ENCODE results near the gene UBA6.

Gene UBA6

GRCh38 chr4:67678612-67679011 lies 22.3 kb downstream of the UBA6 start:
- no peak for TF ChIP-seq EZH2phosphoT487 (IDR thresholded peaks at IDR 0.05; ENCODE audit: borderline replicate concordance, low read length)
- TF ChIP-seq, protein P1, sequence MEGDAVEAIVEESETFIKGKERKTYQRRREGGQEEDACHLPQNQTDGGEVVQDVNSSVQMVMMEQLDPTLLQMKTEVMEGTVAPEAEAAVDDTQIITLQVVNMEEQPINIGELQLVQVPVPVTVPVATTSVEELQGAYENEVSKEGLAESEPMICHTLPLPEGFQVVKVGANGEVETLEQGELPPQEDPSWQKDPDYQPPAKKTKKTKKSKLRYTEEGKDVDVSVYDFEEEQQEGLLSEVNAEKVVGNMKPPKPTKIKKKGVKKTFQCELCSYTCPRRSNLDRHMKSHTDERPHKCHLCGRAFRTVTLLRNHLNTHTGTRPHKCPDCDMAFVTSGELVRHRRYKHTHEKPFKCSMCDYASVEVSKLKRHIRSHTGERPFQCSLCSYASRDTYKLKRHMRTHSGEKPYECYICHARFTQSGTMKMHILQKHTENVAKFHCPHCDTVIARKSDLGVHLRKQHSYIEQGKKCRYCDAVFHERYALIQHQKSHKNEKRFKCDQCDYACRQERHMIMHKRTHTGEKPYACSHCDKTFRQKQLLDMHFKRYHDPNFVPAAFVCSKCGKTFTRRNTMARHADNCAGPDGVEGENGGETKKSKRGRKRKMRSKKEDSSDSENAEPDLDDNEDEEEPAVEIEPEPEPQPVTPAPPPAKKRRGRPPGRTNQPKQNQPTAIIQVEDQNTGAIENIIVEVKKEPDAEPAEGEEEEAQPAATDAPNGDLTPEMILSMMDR (IDR thresholded peaks at IDR 0.05; ENCODE audit: low read depth, low read length, poor library complexity, severe bottlenecking): no peak
- Histone ChIP-seq H3K27me3 (ENCODE audit: control insufficient read depth, low read length) (no peaks in the 10 kb centered on the region), H3K4me1 (ENCODE audit: control insufficient read depth, low read length) (no peaks in the 10 kb centered on the region), H3K36me3 (ENCODE audit: control insufficient read depth, low read length) (peaks cover 66% of the 10 kb centered on the region), H3K9me3 (ENCODE audit: control insufficient read depth, insufficient read depth, low read length) (no peaks in the 10 kb centered on the region), H3K27ac (ENCODE audit: low read depth, low read length) (no peak overlapping the region), H3K4me2 (ENCODE audit: low read length) (no peak overlapping the region), H3K4me3 (ENCODE audit: low read length) (no peak overlapping the region), H3K9me2 (replicated peaks; ENCODE audit: control insufficient read depth, low read length) (no peaks in the 10 kb centered on the region), H4K20me1 (ENCODE audit: control insufficient read depth, insufficient read depth, low read depth, low read length) (no peaks in the 10 kb centered on the region), H3F3A (ENCODE audit: control insufficient read depth, insufficient read depth) (no peaks in the 10 kb centered on the region), H3K79me2 (ENCODE audit: control insufficient read depth, low read length) (no peaks in the 10 kb centered on the region)

DNA sequence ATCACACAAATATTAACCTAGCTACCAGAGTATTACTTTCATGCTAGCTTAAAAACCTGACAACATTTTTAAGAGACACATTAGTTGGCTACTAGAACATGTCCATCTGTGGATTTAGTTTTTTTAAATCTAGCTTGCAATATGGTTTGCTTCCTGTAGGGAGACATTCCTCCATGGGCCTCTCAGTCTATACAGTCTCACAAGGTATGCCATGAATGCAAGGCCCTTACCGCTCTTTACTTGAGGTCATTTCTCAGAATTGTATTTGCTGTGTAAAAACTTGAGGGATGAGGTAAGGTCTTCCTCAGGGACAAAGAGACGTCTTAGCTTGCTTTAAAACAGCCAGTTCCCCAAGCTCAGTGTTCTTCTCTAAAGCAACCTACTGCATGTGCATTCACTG lies 26.9 kb downstream of the UBA6 start:
- H3K36me3 ChIP-seq (ENCODE audit: control insufficient read depth, low read length): peaks cover 66% of the 10 kb centered on the region
- no peak overlapping the region for H3K27ac ChIP-seq (ENCODE audit: low read depth, low read length)
- no peaks in the 10 kb centered on the region for H3K27me3 ChIP-seq (ENCODE audit: control insufficient read depth, low read length)
- no peak for TF ChIP-seq EZH2phosphoT487 (IDR thresholded peaks at IDR 0.05; ENCODE audit: borderline replicate concordance, low read length)
- TF ChIP-seq, protein P1 (IDR thresholded peaks at IDR 0.05; ENCODE audit: low read depth, low read length, poor library complexity, severe bottlenecking): no peak
- no peak overlapping the region for H3K4me3 ChIP-seq (ENCODE audit: low read length)
- no peaks in the 10 kb centered on the region for H3F3A ChIP-seq (ENCODE audit: control insufficient read depth, insufficient read depth)
- no peaks in the 10 kb centered on the region for H3K9me3 ChIP-seq (ENCODE audit: control insufficient read depth, insufficient read depth, low read length)
- no peak overlapping the region for H3K4me2 ChIP-seq (ENCODE audit: low read length)
- no peaks in the 10 kb centered on the region for H4K20me1 ChIP-seq (ENCODE audit: control insufficient read depth, insufficient read depth, low read depth, low read length)
- no peaks in the 10 kb centered on the region for H3K79me2 ChIP-seq (ENCODE audit: control insufficient read depth, low read length)
- H3K4me1 ChIP-seq (ENCODE audit: control insufficient read depth, low read length): no peaks in the 10 kb centered on the region
- no peaks in the 10 kb centered on the region for H3K9me2 ChIP-seq (replicated peaks; ENCODE audit: control insufficient read depth, low read length)

- Histone ChIP-seq H3K27me3 (ENCODE audit: control insufficient read depth, low read length) (no peaks in the 10 kb centered on the region), H3K4me2 (ENCODE audit: low read length) (no peak overlapping the region), H3K4me1 (ENCODE audit: control insufficient read depth, low read length) (no peaks in the 10 kb centered on the region), H3K9me2 (replicated peaks; ENCODE audit: control insufficient read depth, low read length) (no peaks in the 10 kb centered on the region), H3F3A (ENCODE audit: control insufficient read depth, insufficient read depth) (no peaks in the 10 kb centered on the region), H3K79me2 (ENCODE audit: control insufficient read depth, low read length) (no peaks in the 10 kb centered on the region), H4K20me1 (ENCODE audit: control insufficient read depth, insufficient read depth, low read depth, low read length) (no peaks in the 10 kb centered on the region), H3K27ac (ENCODE audit: low read depth, low read length) (no peak overlapping the region), H3K36me3 (ENCODE audit: control insufficient read depth, low read length) (peaks cover 64% of the 10 kb centered on the region), H3K4me3 (ENCODE audit: low read length) (no peak overlapping the region), H3K9me3 (ENCODE audit: control insufficient read depth, insufficient read depth, low read length) (no peaks in the 10 kb centered on the region)
- TF ChIP-seq, protein P1 (IDR thresholded peaks at IDR 0.05; ENCODE audit: low read depth, low read length, poor library complexity, severe bottlenecking): no peak
- TF ChIP-seq EZH2phosphoT487 (IDR thresholded peaks at IDR 0.05; ENCODE audit: borderline replicate concordance, low read length): no peak
Observed at GRCh38 chr4:67668315-67668714, 32.6 kb downstream of the UBA6 start.

GRCh38 chr4:67660418-67660817 lies 40.5 kb downstream of the UBA6 start:
- peaks cover 19% of the 10 kb centered on the region for H3K9me3 ChIP-seq (ENCODE audit: control insufficient read depth, insufficient read depth, low read length)
- no peaks in the 10 kb centered on the region for H3F3A ChIP-seq (ENCODE audit: control insufficient read depth, insufficient read depth)
- H3K4me1 ChIP-seq (ENCODE audit: control insufficient read depth, low read length): peaks cover 4% of the 10 kb centered on the region
- H3K4me3 ChIP-seq (ENCODE audit: low read length): no peak overlapping the region
- peaks cover 73% of the 10 kb centered on the region for H3K36me3 ChIP-seq (ENCODE audit: control insufficient read depth, low read length)
- TF ChIP-seq, protein P1 (IDR thresholded peaks at IDR 0.05; ENCODE audit: low read depth, low read length, poor library complexity, severe bottlenecking): no peak
- no peak for TF ChIP-seq EZH2phosphoT487 (IDR thresholded peaks at IDR 0.05; ENCODE audit: borderline replicate concordance, low read length)
- H3K4me2 ChIP-seq (ENCODE audit: low read length): no peak overlapping the region
- H3K9me2 ChIP-seq (replicated peaks; ENCODE audit: control insufficient read depth, low read length): no peaks in the 10 kb centered on the region
- H3K27ac ChIP-seq (ENCODE audit: low read depth, low read length): no peak overlapping the region
- H3K79me2 ChIP-seq (ENCODE audit: control insufficient read depth, low read length): no peaks in the 10 kb centered on the region
- H4K20me1 ChIP-seq (ENCODE audit: control insufficient read depth, insufficient read depth, low read depth, low read length): no peaks in the 10 kb centered on the region
- no peaks in the 10 kb centered on the region for H3K27me3 ChIP-seq (ENCODE audit: control insufficient read depth, low read length)

Data from DOHH2 (cell line).